A673 (cell line): ENCODE measurements around the gene SSTR4. TPM values are rescaled to one million over a fixed set of nuclear protein-coding genes. Genes with fewer than 3 reads are reported as not detected.

Experiments
- BruUV-seq: library from RNA; stranded (reverse); fragments of 400-500 nt; replicated peaks from 2 replicates; lab custom pipeline; 2021; lab: Mats Ljungman, UMichigan
- CTCF ChIA-PET: fragments of 300-600 bp; sonication (Branson Sonifier 250); formaldehyde crosslinking; loops from one replicate; lab custom pipeline; 2022; ENCODE audit warnings: antibody characterized with exemption; lab: Charles Lee
- POLR2A ChIA-PET: fragments of 300-600 bp; sonication (Branson Sonifier 250); formaldehyde crosslinking; loops from one replicate; lab custom pipeline; 2022; ENCODE audit warnings: antibody characterized with exemption; ENCODE audit not compliant: low non-redundant PET; lab: Charles Lee
- DNase-seq: peaks from one replicate; pipeline ENCODE4 v3.0.0-alpha.2; 2015; ENCODE audit warnings: low spot score
- H3K27ac ChIP-seq: fragments of 200-600 bp; sonication (generic); 2 replicates; pipeline ENCODE4 v1.5.1; 2016; ENCODE audit warnings: mixed run types, low read depth, mild to moderate bottlenecking, mixed read lengths, antibody characterized with exemption, low read length; ENCODE audit not compliant: poor library complexity, severe bottlenecking
- H3K27me3 ChIP-seq: fragments of 200-600 bp; sonication (generic); replicated peaks from 2 replicates; pipeline ENCODE4 v1.6.1; 2017; ENCODE audit warnings: mixed run types, low read depth, mild to moderate bottlenecking, mixed read lengths, antibody characterized with exemption, low read length; ENCODE audit not compliant: insufficient read depth, poor library complexity
- H3K36me3 ChIP-seq: fragments of 200-600 bp; sonication (generic); 2 replicates; pipeline ENCODE4 v1.6.1; 2016; ENCODE audit warnings: mixed run types, mild to moderate bottlenecking, mixed read lengths, antibody characterized with exemption, low read length; ENCODE audit not compliant: insufficient read depth, poor library complexity, severe bottlenecking
- H3K4me1 ChIP-seq: fragments of 200-600 bp; sonication (generic); 2 replicates; pipeline ENCODE4 v1.6.1; 2017; ENCODE audit warnings: mixed run types, mild to moderate bottlenecking, mixed read lengths, antibody characterized with exemption, low read length; ENCODE audit not compliant: insufficient read depth, poor library complexity, severe bottlenecking
- H3K4me3 ChIP-seq: fragments of 200-600 bp; sonication (generic); 2 replicates; pipeline ENCODE4 v1.5.1; 2016; ENCODE audit warnings: low read depth, mixed run types, mild to moderate bottlenecking, mixed read lengths, low read length; ENCODE audit not compliant: poor library complexity, severe bottlenecking
- H3K9me3 ChIP-seq: fragments of 200-600 bp; sonication (generic); 2 replicates; pipeline ENCODE4 v1.6.1; 2016; ENCODE audit warnings: mixed run types, low read depth, mild to moderate bottlenecking, mixed read lengths, antibody characterized with exemption, low read length; ENCODE audit not compliant: poor library complexity, severe bottlenecking
- CTCF ChIP-seq: fragments of 300-800, 200-600 bp; sonication (generic); conservative IDR thresholded peaks from 2 replicates; pipeline ENCODE4 v1.5.1; 2017; ENCODE audit warnings: low read depth, mild to moderate bottlenecking, antibody characterized with exemption, low read length, moderate library complexity, mixed read lengths
- EZH2 ChIP-seq: fragments of 200-600 bp; sonication (generic); IDR thresholded peaks from 2 replicates; pipeline ENCODE4 v1.6.1; 2017; ENCODE audit warnings: borderline replicate concordance, low read depth, mild to moderate bottlenecking, mixed read lengths, antibody characterized with exemption, low read length; ENCODE audit not compliant: poor library complexity, severe bottlenecking
- intact Hi-C: fragments of 100-400 bp; cut with micrococcal nuclease; formaldehyde crosslinking; loops from one replicate; pipeline ENCODE4 v1.10.0; 2022; ENCODE audit not compliant: unreplicated experiment
- total RNA-seq: library from RNA; stranded (reverse); gene quantifications from 2 replicates; pipeline ENCODE4 v1.2.3, GENCODE V29; 2021

Gene SSTR4
- total RNA-seq, 1 experiment from 2014 or later: not detected

GRCh38 chr20:23047738-23048214 is 12.7 kb downstream of the SSTR4 start:
- Histone ChIP-seq H3K27me3 (peaks cover 94% of the 10 kb centered on the region), H3K36me3 (no peaks in the 10 kb centered on the region), H3K4me1 (no peaks in the 10 kb centered on the region), H3K27ac (no peak overlapping the region), H3K9me3 (no peaks in the 10 kb centered on the region), H3K4me3 (no peak overlapping the region)
- intact Hi-C loops: no loop called here
- ChIA-PET CTCF (no interaction called here), POLR2A (no interaction called here)
- TF ChIP-seq CTCF (no peak), EZH2 (no peak)
- DNase-seq: no peak
- no TSS peak for BruUV-seq

GRCh38 chr20:23048283-23049200 is 13.4 kb downstream of the SSTR4 start:
- no peak for TF ChIP-seq EZH2
- TF ChIP-seq CTCF: no peak
- BruUV-seq: no TSS peak
- ChIA-PET CTCF (no interaction called here), POLR2A (no interaction called here)
- Histone ChIP-seq H3K27ac (no peak overlapping the region), H3K4me1 (no peaks in the 10 kb centered on the region), H3K4me3 (no peak overlapping the region), H3K27me3 (peaks cover 94% of the 10 kb centered on the region), H3K36me3 (no peaks in the 10 kb centered on the region), H3K9me3 (no peaks in the 10 kb centered on the region)
- peak; percentile 11 for DNase-seq
- intact Hi-C loops: no loop called here

- no peak for TF ChIP-seq CTCF
- peak; percentile 87 for TF ChIP-seq EZH2
- CTCF ChIA-PET: no interaction called here
- no peaks in the 10 kb centered on the region for H3K4me1 ChIP-seq
- no TSS peak for BruUV-seq
- intact Hi-C loops: loop anchor here (10.0 kb wide), 1 partner anchor 295 kb away; no protein-coding TSS in a partner anchor
- DNase-seq: no peak
- POLR2A ChIA-PET: no interaction called here
- no peak within 1 kb of the TSS for H3K4me3 ChIP-seq
- H3K27me3 ChIP-seq: peaks cover 94% of the 10 kb centered on the region
- H3K27ac ChIP-seq: no peak within 1 kb of the TSS
- no peaks in the 10 kb centered on the region for H3K36me3 ChIP-seq
- H3K9me3 ChIP-seq: no peaks in the 10 kb centered on the region
Observed at GRCh38 chr20:23049201-23050075, 14.3 kb downstream of the SSTR4 start, which contains the start of gene THBD. THBD (minus strand) TSS chr20:23049672; CDS start chr20:23049504, 168 bp downstream.
